Breast epithelium (tissue), 3 donors: ENCODE data around the gene RTN1.

ENCODE experiments used
- POLR2A ChIP-seq: fragments of 450-650 bp; IDR thresholded peaks from one replicate; pipeline ENCODE4 v1.6.1; 2016; ENCODE audit warnings: antibody characterized with exemption, mild to moderate bottlenecking, moderate library complexity
- POLR2AphosphoS5 ChIP-seq, 3 donors: sonication (generic); formaldehyde crosslinking; IDR thresholded peaks; one replicate each; pipeline ENCODE4 v1.6.1; 2017; ENCODE audit warnings: antibody characterized with exemption in 3 of 3
- TF ChIP-seq, protein P1 (sequence below), 3 donors: fragments of 450-650 bp; IDR thresholded peaks; one replicate each; pipeline ENCODE4 v1.5.1; 2016 to 2017; ENCODE audit warnings: antibody characterized with exemption in 3 of 3, mild to moderate bottlenecking in 3 of 3, moderate library complexity in 3 of 3

DNA sequence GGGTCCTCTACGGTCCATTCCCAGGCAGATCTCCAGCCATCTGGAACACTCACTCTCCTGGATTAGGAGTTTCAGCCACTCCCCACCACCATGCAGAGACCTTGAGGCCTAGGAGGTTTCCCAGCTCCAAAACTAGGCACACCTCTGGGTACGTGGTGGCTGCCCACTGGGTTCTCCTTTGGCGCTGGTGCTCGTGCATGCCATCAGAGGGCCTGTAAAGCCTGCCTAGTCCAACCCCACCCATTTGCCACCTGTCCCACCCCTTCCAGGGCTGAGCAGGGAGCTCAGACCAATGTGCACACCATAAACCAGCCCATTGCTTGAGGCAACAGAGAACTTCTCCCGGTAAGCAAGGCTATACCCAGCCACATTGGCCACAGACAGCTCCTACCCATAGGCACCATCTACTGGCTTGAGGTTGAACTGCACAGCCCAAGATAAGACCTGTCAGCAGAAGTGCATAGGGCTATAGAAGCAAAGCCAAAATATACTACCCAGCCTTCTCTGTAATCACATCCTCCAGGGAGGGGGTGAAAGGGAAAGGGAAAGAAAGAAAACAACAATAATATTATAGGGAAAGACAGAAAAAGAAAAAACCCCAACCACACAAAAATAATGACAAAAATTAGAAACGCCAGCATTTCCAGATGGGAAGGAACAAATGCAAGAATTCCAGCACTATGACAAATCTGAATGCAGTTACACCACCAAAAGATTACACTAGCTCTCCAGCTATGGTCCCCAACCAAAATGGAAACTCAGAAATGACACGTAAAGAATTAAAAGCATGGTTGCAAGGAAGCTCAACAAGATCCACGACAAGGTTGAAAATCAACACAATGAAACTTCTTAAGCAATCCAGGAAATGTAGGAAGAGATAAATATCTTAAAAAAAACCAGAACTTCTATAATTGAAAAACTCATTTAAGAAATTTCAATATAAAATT, 182.1 kb downstream of the RTN1 start:
- TF ChIP-seq, protein P1, sequence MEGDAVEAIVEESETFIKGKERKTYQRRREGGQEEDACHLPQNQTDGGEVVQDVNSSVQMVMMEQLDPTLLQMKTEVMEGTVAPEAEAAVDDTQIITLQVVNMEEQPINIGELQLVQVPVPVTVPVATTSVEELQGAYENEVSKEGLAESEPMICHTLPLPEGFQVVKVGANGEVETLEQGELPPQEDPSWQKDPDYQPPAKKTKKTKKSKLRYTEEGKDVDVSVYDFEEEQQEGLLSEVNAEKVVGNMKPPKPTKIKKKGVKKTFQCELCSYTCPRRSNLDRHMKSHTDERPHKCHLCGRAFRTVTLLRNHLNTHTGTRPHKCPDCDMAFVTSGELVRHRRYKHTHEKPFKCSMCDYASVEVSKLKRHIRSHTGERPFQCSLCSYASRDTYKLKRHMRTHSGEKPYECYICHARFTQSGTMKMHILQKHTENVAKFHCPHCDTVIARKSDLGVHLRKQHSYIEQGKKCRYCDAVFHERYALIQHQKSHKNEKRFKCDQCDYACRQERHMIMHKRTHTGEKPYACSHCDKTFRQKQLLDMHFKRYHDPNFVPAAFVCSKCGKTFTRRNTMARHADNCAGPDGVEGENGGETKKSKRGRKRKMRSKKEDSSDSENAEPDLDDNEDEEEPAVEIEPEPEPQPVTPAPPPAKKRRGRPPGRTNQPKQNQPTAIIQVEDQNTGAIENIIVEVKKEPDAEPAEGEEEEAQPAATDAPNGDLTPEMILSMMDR (IDR thresholded peaks at IDR 0.05): peak in 2 of 3 donors; percentile 16 to 41
- TF ChIP-seq POLR2A: no peak
- TF ChIP-seq POLR2AphosphoS5 (IDR thresholded peaks at IDR 0.05): no peak
